ENCODE results near the gene SEC14L5.

Gene SEC14L5

GRCh38 chr16:5059386-5060072 lies 101.4 kb downstream of the SEC14L5 start:
- TF ChIP-seq CTCF (IDR thresholded peaks at IDR 0.05; ENCODE audit: control insufficient read depth, extremely low read depth, insufficient read depth) = no peak
- no peak overlapping the region for H3K4me3 ChIP-seq (ENCODE audit: low read depth, low read length)
- no peak for DNase-seq (ENCODE audit: low read depth)

- TF ChIP-seq CTCF (IDR thresholded peaks at IDR 0.05; ENCODE audit: control insufficient read depth, extremely low read depth, insufficient read depth) = no peak
- DNase-seq (ENCODE audit: low read depth) = no peak
- H3K4me3 ChIP-seq (ENCODE audit: low read depth, low read length) = no peak overlapping the region
Observed at GRCh38 chr16:5060073-5060641, 102.0 kb downstream of the SEC14L5 start.

- DNase-seq (ENCODE audit: low read depth) = no peak
- no peak for TF ChIP-seq CTCF (IDR thresholded peaks at IDR 0.05; ENCODE audit: control insufficient read depth, extremely low read depth, insufficient read depth)
- H3K4me3 ChIP-seq (ENCODE audit: low read depth, low read length) = no peak overlapping the region
Observed at GRCh38 chr16:5062051-5062450, 103.9 kb downstream of the SEC14L5 start.

GRCh38 chr16:5062790-5063765 lies 104.9 kb downstream of the SEC14L5 start:
- DNase-seq (ENCODE audit: low read depth) = no peak
- peak; percentile 15; the same call in 1 of the 2 replicates for TF ChIP-seq CTCF (IDR thresholded peaks at IDR 0.05; ENCODE audit: control insufficient read depth, extremely low read depth, insufficient read depth)

GRCh38 chr16:5064915-5065314 lies 106.8 kb downstream of the SEC14L5 start:
- peak overlapping the region; percentile 5; the same call in 1 of the 2 replicates for H3K4me3 ChIP-seq (ENCODE audit: low read depth, low read length)
- DNase-seq (ENCODE audit: low read depth) = peak; percentile 68
- no peak for TF ChIP-seq CTCF (IDR thresholded peaks at IDR 0.05; ENCODE audit: control insufficient read depth, extremely low read depth, insufficient read depth)

More at GRCh38 chr16:5062790-5063765, 104.9 kb downstream of the SEC14L5 start:
- H3K4me3 ChIP-seq (ENCODE audit: low read depth, low read length) = no peak overlapping the region

GRCh38 chr16:5065326-5065725 lies 107.2 kb downstream of the SEC14L5 start:
- DNase-seq (ENCODE audit: low read depth) = no peak
- H3K4me3 ChIP-seq (ENCODE audit: low read depth, low read length) = peak overlapping the region; percentile 5; the same call in 1 of the 2 replicates
- TF ChIP-seq CTCF (IDR thresholded peaks at IDR 0.05; ENCODE audit: control insufficient read depth, extremely low read depth, insufficient read depth) = no peak

Measured in LNCaP clone FGC (cell line).